Caco-2 (cell line): ENCODE results near the gene PPP1R8. TPM values are rescaled to one million over a fixed set of nuclear protein-coding genes. Genes with fewer than 3 reads are reported as not detected.
"Not testable (repeated sequence)": the region's sequence is repeated elsewhere in the genome, so short reads cannot be mapped to it uniquely, and the experiment has no call there.

Experiments used
- BruUV-seq: library from RNA; stranded (reverse); fragments of 400-500 nt; replicated peaks from 2 replicates; lab custom pipeline; 2021; lab: Mats Ljungman, UMichigan
- CTCF ChIA-PET: fragments of 300-600 bp; sonication (Branson Sonifier 250); formaldehyde crosslinking; loops from one replicate; lab custom pipeline; 2022; ENCODE audit warnings: antibody characterized with exemption; lab: Charles Lee
- POLR2A ChIA-PET: fragments of 300-600 bp; sonication (Branson Sonifier 250); formaldehyde crosslinking; loops from one replicate; lab custom pipeline; 2022; ENCODE audit warnings: antibody characterized with exemption; lab: Charles Lee
- DNase-seq, 2 experiments: peaks; one replicate each; pipeline versions ENCODE4 v3.0.0 to v3.0.0-alpha.2; 2020 to 2022
- H3K27me3 ChIP-seq: replicated peaks from 2 replicates; pipeline ENCODE4 v1.6.0; 2011; ENCODE audit warnings: low read length; ENCODE audit not compliant: control insufficient read depth, insufficient read depth
- H3K36me3 ChIP-seq: 2 replicates; pipeline ENCODE4 v1.5.1; 2011; ENCODE audit warnings: low read length; ENCODE audit not compliant: control insufficient read depth, insufficient read depth
- H3K4me1 ChIP-seq: fragments of 250-450 bp; sonication (Bioruptor Pico); 2 replicates; pipeline ENCODE4 v1.5.1; 2020; ENCODE audit warnings: mild to moderate bottlenecking
- H3K4me3 ChIP-seq: 2 replicates; pipeline ENCODE4 v1.5.1; 2011; ENCODE audit warnings: low read depth, mild to moderate bottlenecking, control low read depth, low read length
- H3K9me3 ChIP-seq: fragments of 250-450 bp; sonication (Bioruptor Pico); 2 replicates; pipeline ENCODE4 v1.5.1; 2020; ENCODE audit warnings: mild to moderate bottlenecking, moderate library complexity
- H3K27ac Mint-ChIP-seq: one replicate; pipeline ENCODE4 v1.8.0; 2022; ENCODE audit warnings: mixed read lengths; ENCODE audit not compliant: unreplicated experiment
- H3K27me3 Mint-ChIP-seq: one replicate; pipeline ENCODE4 v1.8.0; 2022; ENCODE audit warnings: mixed read lengths; ENCODE audit not compliant: insufficient read depth, unreplicated experiment
- H3K36me3 Mint-ChIP-seq: one replicate; pipeline ENCODE4 v1.8.0; 2022; ENCODE audit warnings: mild to moderate bottlenecking, mixed read lengths; ENCODE audit not compliant: insufficient read depth, unreplicated experiment
- H3K4me1 Mint-ChIP-seq: one replicate; pipeline ENCODE4 v1.8.0; 2022; ENCODE audit warnings: low read depth, mixed read lengths; ENCODE audit not compliant: unreplicated experiment
- H3K4me3 Mint-ChIP-seq: one replicate; pipeline ENCODE4 v1.8.0; 2022; ENCODE audit warnings: mild to moderate bottlenecking, moderate library complexity, mixed read lengths; ENCODE audit not compliant: unreplicated experiment
- H3K9me3 Mint-ChIP-seq: one replicate; pipeline ENCODE4 v1.8.0; 2022; ENCODE audit warnings: mixed read lengths; ENCODE audit not compliant: unreplicated experiment
- intact Hi-C: fragments of 100-400 bp; cut with micrococcal nuclease; formaldehyde crosslinking; loops from one replicate; pipeline ENCODE4 v1.10.0; 2022; ENCODE audit not compliant: unreplicated experiment
- total RNA-seq: library from RNA; stranded (reverse); gene quantifications from 2 replicates; pipeline ENCODE4 v1.2.3, GENCODE V29; 2022
- TF ChIP-seq, protein P1 (sequence below), 2 experiments: fragments of 200-600 bp in 1 of 2; IDR thresholded peaks; 1 replicate in 1 of 2; 2 replicates in 1 of 2; pipeline versions ENCODE4 v1.5.1 to v1.8.0; 2011 to 2022; ENCODE audit warnings: antibody characterized with exemption in 1 of 2, control low read depth in 1 of 2, inconsistent platforms in 1 of 2, low read depth in 1 of 2, low read length in 1 of 2, mild to moderate bottlenecking in 1 of 2, moderate library complexity in 1 of 2; ENCODE audit not compliant: insufficient read depth in 1 of 2, severe bottlenecking in 1 of 2, unreplicated experiment in 1 of 2

The PPP1R8 gene
- total RNA-seq, 1 experiment from 2014 or later = 37.2 TPM

DNA sequence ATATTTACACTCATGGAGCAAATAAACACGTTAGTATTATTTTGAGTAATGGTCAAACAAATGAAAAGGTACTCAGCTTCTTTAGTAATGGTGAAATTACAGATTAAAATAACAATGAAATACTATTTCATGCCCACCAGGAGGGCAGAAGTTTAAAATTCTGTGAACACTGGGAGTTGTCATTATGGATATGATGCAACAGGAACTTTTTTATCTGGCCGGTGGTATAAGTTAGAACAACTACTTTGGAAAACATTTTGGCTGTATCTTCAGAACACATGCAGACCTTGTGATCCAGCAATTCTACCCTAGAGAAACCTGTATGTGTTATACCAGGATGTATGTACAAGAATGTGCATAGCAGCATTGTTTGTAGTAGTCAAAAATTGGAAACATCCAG lies 23.2 kb upstream of the PPP1R8 start:
- no peaks in the 10 kb centered on the region for H3K36me3 ChIP-seq
- TF ChIP-seq, protein P1, sequence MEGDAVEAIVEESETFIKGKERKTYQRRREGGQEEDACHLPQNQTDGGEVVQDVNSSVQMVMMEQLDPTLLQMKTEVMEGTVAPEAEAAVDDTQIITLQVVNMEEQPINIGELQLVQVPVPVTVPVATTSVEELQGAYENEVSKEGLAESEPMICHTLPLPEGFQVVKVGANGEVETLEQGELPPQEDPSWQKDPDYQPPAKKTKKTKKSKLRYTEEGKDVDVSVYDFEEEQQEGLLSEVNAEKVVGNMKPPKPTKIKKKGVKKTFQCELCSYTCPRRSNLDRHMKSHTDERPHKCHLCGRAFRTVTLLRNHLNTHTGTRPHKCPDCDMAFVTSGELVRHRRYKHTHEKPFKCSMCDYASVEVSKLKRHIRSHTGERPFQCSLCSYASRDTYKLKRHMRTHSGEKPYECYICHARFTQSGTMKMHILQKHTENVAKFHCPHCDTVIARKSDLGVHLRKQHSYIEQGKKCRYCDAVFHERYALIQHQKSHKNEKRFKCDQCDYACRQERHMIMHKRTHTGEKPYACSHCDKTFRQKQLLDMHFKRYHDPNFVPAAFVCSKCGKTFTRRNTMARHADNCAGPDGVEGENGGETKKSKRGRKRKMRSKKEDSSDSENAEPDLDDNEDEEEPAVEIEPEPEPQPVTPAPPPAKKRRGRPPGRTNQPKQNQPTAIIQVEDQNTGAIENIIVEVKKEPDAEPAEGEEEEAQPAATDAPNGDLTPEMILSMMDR (IDR thresholded peaks at IDR 0.05; ENCODE audit: insufficient read depth in 1 of 2, low read depth in 1 of 2, low read length in 1 of 2, severe bottlenecking in 1 of 2, unreplicated experiment in 1 of 2) = no peak
- ChIA-PET POLR2A (no interaction called here), CTCF (no interaction called here)
- no peaks in the 10 kb centered on the region for H3K27me3 ChIP-seq
- Mint-ChIP-seq H3K27me3 (no peaks in the 10 kb centered on the region), H3K36me3 (peaks cover 21% of the 10 kb centered on the region), H3K4me3 (no peak overlapping the region), H3K9me3 (no peaks in the 10 kb centered on the region), H3K27ac (no peak overlapping the region), H3K4me1 (no peaks in the 10 kb centered on the region)
- no peak for DNase-seq
- intact Hi-C loops = no loop called here
- no TSS peak for BruUV-seq
- H3K9me3 ChIP-seq = no peaks in the 10 kb centered on the region
- no peaks in the 10 kb centered on the region for H3K4me1 ChIP-seq
- no peak overlapping the region for H3K4me3 ChIP-seq

DNA sequence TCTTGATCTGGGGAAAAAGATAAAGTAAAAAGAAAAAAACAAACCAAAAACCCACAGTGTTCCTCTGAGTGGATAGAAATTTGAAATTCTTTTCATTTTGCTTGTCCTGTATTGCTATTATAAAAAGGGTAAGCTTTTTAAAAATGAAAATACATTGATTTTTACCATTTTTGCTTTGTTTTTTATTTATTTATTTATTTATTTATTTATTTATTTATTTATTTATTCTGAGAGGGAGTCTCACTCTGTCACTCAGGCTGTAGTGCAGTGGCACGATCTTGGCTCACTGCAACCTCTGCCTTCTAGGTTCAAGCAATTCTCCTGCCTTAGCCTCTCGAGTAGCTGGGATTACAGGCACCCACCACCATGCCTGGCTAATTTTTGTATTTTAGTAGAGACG lies 22.5 kb upstream of the PPP1R8 start:
- H3K27ac Mint-ChIP-seq, H3K36me3 ChIP-seq, DNase-seq, POLR2A ChIA-PET, H3K4me1 Mint-ChIP-seq, H3K9me3 ChIP-seq, H3K4me3 Mint-ChIP-seq, H3K4me1 ChIP-seq, intact Hi-C loops, H3K27me3 ChIP-seq, BruUV-seq, CTCF ChIA-PET, H3K9me3 Mint-ChIP-seq, H3K4me3 ChIP-seq, H3K27me3 Mint-ChIP-seq: not testable (repeated sequence)
- peaks cover 19% of the 10 kb centered on the region for H3K36me3 Mint-ChIP-seq

DNA sequence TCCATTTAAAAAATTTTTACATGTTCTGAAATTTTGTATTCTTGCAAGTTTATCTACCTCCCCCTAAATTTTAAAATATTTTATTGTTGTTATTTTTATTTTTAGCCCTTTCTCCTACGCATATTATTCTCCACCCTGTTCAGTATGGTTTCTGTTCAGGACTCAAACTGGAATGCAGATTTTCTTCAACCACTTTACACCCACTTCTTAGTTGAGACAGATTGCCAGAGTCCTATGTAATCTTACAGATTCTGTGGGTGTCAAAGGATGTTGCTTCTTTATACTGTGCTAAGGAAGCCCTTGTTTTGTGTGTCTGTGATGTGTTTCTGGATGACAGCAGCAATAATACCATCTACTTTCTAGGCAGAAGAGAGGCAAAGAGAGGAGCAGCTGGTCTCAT lies 20.7 kb upstream of the PPP1R8 start:
- no peaks in the 10 kb centered on the region for H3K27me3 Mint-ChIP-seq
- H3K4me3 Mint-ChIP-seq = no peak overlapping the region
- no peak overlapping the region for H3K27ac Mint-ChIP-seq
- H3K36me3 Mint-ChIP-seq = peaks cover 7% of the 10 kb centered on the region
- no peak for DNase-seq
- H3K9me3 Mint-ChIP-seq = no peaks in the 10 kb centered on the region
- Histone ChIP-seq H3K4me1 (peaks cover under 1% of the 10 kb centered on the region; the same call in 1 of the 2 replicates), H3K9me3 (no peaks in the 10 kb centered on the region), H3K4me3 (no peak overlapping the region), H3K27me3 (no peaks in the 10 kb centered on the region), H3K36me3 (no peaks in the 10 kb centered on the region)
- CTCF ChIA-PET = interaction anchor here (0.6 kb wide), 1 partner anchor 142 kb away, joined by 3 read pairs; no protein-coding TSS in a partner anchor
- BruUV-seq = no TSS peak
- POLR2A ChIA-PET = no interaction called here
- intact Hi-C loops = no loop called here
- TF ChIP-seq, protein P1 (IDR thresholded peaks at IDR 0.05; ENCODE audit: insufficient read depth in 1 of 2, low read depth in 1 of 2, low read length in 1 of 2, severe bottlenecking in 1 of 2, unreplicated experiment in 1 of 2) = no peak
- H3K4me1 Mint-ChIP-seq = no peaks in the 10 kb centered on the region
